ENCODE data around the gene RSPH4A.
"Not testable (repeated sequence)": the region's sequence is repeated elsewhere in the genome, so short reads cannot be mapped to it uniquely, and the experiment has no call there.

Gene RSPH4A

DNA sequence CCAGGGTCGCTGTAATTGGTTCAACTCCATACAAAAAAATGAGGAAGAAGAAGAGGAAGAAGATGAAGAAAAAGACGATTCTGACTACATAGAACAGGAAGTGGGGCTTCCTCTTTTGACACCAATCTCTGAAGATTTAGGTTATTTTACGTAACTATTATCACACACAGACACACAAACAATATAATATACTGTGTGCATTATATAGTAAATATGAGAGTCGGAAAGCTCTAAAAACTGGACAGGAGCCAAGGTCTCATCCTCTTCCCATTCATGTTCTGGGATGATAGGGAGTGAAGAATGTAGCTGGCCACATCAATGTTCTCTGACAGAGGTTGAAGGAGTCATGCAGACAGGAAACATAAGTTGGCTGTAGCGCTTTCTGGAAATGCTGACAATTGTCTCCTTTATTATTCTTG, 13.3 kb downstream of the RSPH4A start:
- DNase-seq (ENCODE audit: low read depth) = no peak

DNA sequence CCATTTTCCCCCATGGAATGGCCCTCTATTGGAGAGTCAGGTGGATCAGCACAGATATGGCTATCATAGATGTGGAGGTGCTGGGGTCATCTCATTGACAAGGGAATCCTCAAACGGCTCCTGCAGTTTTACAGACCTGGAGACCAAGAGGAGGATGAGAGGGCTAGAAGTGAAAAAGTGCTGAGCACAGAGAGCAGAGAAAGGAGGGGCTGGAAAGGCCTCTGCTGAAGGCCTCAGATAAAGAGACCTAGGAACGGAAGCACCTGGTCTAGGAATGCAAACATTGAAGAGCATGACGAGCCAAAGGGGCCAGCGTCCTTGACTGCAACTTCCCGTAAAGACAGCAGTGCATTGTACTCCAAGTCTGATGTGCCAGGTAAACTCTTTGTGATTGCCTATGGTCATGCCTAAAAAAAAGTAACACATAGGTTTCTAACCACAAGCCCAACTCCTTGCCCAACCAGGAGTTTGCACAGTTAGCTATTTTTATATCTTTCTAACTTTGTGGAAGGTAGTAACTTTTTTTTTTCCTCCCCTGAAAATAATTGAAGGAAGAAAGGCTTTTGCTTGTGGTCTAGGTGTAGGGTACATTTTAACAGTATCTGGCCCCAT, 15.2 kb downstream of the RSPH4A start:
- DNase-seq (ENCODE audit: low read depth) = no peak

DNA sequence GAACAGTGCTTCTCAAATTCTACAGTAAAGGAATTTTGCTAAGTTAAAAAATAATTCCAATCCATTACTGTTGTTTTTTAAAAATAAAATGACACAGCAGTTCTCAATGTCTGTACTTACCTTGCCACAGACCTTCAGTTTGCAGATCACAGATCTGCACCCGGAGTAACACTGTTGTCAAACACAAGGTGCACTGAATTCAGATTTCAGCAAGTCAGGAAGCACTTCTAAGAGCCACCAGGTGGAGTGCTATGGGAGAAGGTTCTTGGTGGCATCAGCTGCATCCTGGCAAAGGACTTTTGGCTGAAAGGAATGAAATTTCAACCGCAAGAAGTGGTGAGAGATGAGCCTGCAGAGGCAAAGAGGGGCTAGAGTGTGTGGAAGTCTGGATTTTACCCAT, 17.4 kb downstream of the RSPH4A start:
- no peak for DNase-seq (ENCODE audit: low read depth)

DNA sequence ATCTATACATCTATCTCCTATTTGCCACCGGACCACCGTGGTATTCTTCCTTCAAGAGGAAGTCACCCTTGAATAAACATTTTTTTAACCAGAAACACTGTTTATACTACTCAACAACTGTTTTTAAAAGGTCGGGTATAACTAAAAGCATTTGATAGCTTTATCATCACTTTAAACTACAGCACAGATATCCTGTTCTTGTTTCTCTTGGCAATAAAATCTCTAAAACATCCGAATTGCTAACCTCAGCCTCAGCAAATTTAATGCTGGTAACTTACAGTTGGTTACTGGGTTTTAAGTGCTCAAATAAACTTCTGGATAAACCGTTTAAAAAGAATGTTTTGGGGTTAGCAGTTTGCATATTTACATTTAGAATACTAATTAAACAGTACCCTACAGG, 31.9 kb downstream of the RSPH4A start:
- DNase-seq (ENCODE audit: low read depth) = no peak

GRCh38 chr6:116649129-116649528, 32.9 kb downstream of the RSPH4A start:
- DNase-seq (ENCODE audit: low read depth) = no peak

- no peak for DNase-seq (ENCODE audit: low read depth)
Observed at GRCh38 chr6:116651916-116652315, 35.6 kb downstream of the RSPH4A start.

- no peak for DNase-seq (ENCODE audit: low read depth)
Observed at GRCh38 chr6:116661594-116661993, 45.3 kb downstream of the RSPH4A start.

DNA sequence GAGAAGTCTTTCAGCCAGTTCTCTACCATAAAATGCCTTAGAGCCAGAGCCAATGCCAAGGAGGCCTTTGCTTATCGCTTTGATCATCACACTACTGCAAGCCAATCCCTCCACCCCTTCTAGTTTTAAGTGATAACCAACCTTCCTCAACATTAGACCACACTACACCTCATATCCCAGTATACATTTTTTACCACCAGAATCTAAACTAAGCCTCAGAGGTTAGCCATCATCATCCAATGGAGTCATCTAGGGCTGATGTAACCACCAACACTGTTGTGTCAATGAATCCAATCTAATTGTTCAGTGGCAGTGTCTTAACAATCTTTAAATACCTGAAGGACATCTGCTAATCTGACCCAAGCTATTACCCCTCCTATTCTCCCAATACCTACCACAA, 45.9 kb downstream of the RSPH4A start:
- DNase-seq (ENCODE audit: low read depth) = no peak

DNA sequence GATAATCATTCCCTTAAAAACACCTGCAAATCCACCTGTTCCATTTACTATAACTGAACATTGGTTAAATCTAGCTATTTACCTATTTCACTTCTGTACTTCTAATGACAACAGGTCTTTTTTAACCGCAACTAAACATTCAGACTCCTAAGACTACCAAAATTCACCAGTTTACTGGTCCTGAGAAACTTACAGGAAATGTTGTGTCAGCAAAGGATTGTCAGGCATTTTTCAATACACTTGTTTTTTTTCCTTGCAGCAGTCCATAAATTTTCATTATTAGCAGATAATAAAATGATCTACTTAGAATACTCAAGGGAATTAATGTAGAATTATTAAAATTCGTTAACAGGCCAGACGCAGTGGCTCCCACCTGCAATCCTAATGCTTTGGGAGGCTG, 47.0 kb downstream of the RSPH4A start:
- no peak for DNase-seq (ENCODE audit: low read depth)

- not testable (repeated sequence) for DNase-seq (ENCODE audit: low read depth)
Observed at GRCh38 chr6:116664169-116664568, 47.9 kb downstream of the RSPH4A start.

- DNase-seq (ENCODE audit: low read depth) = no peak
Observed at GRCh38 chr6:116665464-116665863, 49.2 kb downstream of the RSPH4A start.

DNA sequence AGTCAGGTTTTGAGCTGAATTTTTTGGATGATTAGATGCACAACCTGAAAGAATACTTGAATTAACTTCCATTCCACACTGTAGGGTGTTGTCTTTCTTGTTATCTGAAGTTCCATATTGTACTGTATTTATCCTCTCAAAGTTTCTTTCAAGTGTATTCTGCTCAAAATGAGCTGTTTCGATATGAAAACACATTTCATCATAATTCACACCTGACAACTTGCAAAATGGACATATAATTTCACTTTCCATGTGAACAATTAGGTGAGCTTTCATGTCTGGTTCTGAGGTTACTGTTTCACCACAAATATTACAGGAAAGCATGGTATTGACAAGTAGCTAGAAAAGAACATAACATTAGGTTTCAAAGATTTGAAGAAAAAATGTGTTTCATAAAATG, 50.6 kb downstream of the RSPH4A start:
- no peak for DNase-seq (ENCODE audit: low read depth)

GRCh38 chr6:116667623-116668022, 51.3 kb downstream of the RSPH4A start:
- DNase-seq (ENCODE audit: low read depth) = no peak

- no peak for DNase-seq (ENCODE audit: low read depth)
Observed at GRCh38 chr6:116672306-116672705, 56.0 kb downstream of the RSPH4A start.

DNA sequence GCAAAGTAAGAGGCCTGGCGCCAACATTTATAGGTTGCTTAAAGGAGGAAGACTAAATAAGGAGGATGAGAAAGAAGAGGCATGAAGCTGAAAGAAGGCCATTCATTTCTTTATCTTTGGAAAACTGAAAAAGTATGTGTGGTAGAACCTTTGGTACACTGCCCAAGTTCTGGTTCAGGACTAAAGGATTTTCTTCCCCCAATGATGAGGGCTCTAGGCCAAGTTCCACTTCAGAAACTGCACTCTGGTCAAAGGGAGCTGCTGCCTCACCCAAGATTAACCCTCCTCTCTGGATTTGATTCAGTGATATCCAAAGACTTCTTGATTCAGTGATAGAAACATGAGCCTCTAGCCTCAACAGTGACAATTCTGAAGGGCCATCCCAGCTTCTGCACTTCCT, 59.7 kb downstream of the RSPH4A start:
- DNase-seq (ENCODE audit: low read depth) = no peak

DNA sequence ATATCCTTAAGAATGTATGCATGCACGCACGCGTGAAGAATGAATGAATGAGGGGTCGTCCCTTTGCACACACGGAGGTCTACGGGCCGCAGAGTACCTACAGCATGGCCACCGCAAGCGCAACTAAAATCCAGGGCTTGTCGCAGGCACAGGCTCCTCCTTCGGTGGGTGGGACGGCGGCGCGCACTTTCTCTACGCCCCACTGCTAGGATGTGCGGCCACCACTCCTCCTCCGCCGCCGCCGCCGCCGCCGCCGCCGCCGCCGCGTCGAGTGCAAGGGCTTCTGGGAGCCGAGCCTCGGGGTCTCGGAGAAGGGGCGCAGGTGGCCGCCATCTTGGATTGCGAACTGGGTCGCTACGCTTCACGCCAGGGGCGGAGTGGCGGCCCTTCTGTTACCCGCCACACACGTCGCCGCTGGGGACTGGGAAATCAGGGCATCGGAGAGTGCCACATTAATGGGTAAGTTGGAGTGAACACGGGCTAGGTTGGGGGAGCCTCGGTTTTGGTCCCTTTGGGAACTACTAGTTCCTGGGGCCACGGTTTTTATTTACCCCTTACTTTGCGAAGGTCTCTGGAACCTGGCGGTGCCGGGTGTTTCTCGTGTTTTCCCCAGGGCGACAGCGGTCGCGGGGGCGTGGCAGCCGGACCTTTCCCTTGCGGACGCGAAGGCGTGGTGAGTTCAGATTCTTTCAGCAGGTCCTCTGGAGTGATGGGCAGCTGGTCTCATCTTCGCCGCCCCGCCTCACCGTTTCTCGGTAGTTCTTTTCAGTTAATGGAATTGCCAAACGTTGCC, 64.8 kb downstream of the RSPH4A start, which contains the start of gene KPNA5:
KPNA5 (plus strand) TSS at position 332 of the 793 bp plus-strand sequence; CDS start at position 456, 124 bp downstream.
- peak; percentile 81 for DNase-seq (ENCODE audit: low read depth)

- DNase-seq (ENCODE audit: low read depth) = no peak
Observed at GRCh38 chr6:116682334-116682712, 66.0 kb downstream of the RSPH4A start.
